GM23338 (cell line): ENCODE data around the gene CHST11. TPM values are rescaled to one million over a fixed set of nuclear protein-coding genes. Genes with fewer than 3 reads are reported as not detected.

ENCODE experiments used
- ATAC-seq: fragments of 200-7000 bp; cut with Tn5 transposase; 3 replicates; pipeline ENCODE4 v1.9.1; 2020
- DNase-seq: peaks from one replicate; pipeline ENCODE4 v3.0.0-alpha.2; 2015; ENCODE audit warnings: low spot score
- H2AFZ ChIP-seq: fragments of 200-600 bp; sonication (generic); 2 replicates; pipeline ENCODE4 v1.8.0; 2016; ENCODE audit warnings: antibody characterized with exemption, mild to moderate bottlenecking, moderate library complexity
- H3F3A ChIP-seq: fragments of 200-600 bp; sonication (generic); replicated peaks from 2 replicates; pipeline ENCODE4 v1.8.0; 2017; ENCODE audit warnings: antibody characterized with exemption, mixed run types, low read depth
- H3K27ac ChIP-seq: fragments of 200-600 bp; sonication (generic); 2 replicates; pipeline ENCODE4 v1.6.1; 2016; ENCODE audit warnings: low read depth
- H3K27me3 ChIP-seq: fragments of 200-600 bp; sonication (generic); 2 replicates; pipeline ENCODE4 v1.8.0; 2016; ENCODE audit warnings: mild to moderate bottlenecking, mixed run types, moderate library complexity; ENCODE audit not compliant: insufficient read depth
- H3K36me3 ChIP-seq: fragments of 200-600 bp; sonication (generic); 2 replicates; pipeline ENCODE4 v1.8.0; 2016; ENCODE audit warnings: mild to moderate bottlenecking; ENCODE audit not compliant: insufficient read depth
- H3K4me1 ChIP-seq: fragments of 200-600 bp; sonication (generic); 2 replicates; pipeline ENCODE4 v1.8.0; 2016; ENCODE audit warnings: mild to moderate bottlenecking, moderate library complexity; ENCODE audit not compliant: insufficient read depth
- H3K4me2 ChIP-seq: fragments of 200-600 bp; sonication (generic); 2 replicates; pipeline ENCODE4 v1.7.1; 2017; ENCODE audit warnings: mixed run types
- H3K4me3 ChIP-seq: fragments of 200-600 bp; sonication (generic); 2 replicates; pipeline ENCODE4 v1.6.1; 2016; ENCODE audit warnings: mixed run types
- H3K79me2 ChIP-seq: fragments of 200-600 bp; sonication (generic); replicated peaks from 2 replicates; pipeline ENCODE4 v1.8.0; 2017; ENCODE audit warnings: mild to moderate bottlenecking; ENCODE audit not compliant: insufficient read depth
- H3K9me2 ChIP-seq: fragments of 200-600 bp; sonication (generic); 2 replicates; pipeline ENCODE4 v1.8.0; 2017; ENCODE audit not compliant: insufficient read depth
- H4K20me1 ChIP-seq: fragments of 200-600 bp; sonication (generic); replicated peaks from 2 replicates; pipeline ENCODE4 v1.8.0; 2017; ENCODE audit warnings: mild to moderate bottlenecking; ENCODE audit not compliant: insufficient read depth
- H3K27ac Mint-ChIP-seq: 2 replicates; pipeline ENCODE4 v1.8.0; 2020; ENCODE audit warnings: inconsistent platforms, mild to moderate bottlenecking, moderate library complexity, mixed read lengths
- H3K27me3 Mint-ChIP-seq: 3 replicates; pipeline ENCODE4 v1.8.0; 2022; ENCODE audit warnings: low read depth, mild to moderate bottlenecking, moderate library complexity, mixed read lengths, inconsistent platforms; ENCODE audit not compliant: insufficient read depth, poor library complexity
- H3K36me3 Mint-ChIP-seq: 3 replicates; pipeline ENCODE4 v1.8.0; 2021; ENCODE audit warnings: low read depth, mild to moderate bottlenecking, inconsistent platforms, moderate library complexity, mixed read lengths
- H3K4me1 Mint-ChIP-seq: 3 replicates; pipeline ENCODE4 v1.8.0; 2020; ENCODE audit warnings: mild to moderate bottlenecking, inconsistent platforms, mixed read lengths
- H3K4me3 Mint-ChIP-seq: 3 replicates; pipeline ENCODE4 v1.8.0; 2021; ENCODE audit warnings: moderate library complexity, mild to moderate bottlenecking, inconsistent platforms, mixed read lengths
- H3K9me3 Mint-ChIP-seq: 3 replicates; pipeline ENCODE4 v1.8.0; 2020; ENCODE audit warnings: moderate library complexity, mild to moderate bottlenecking, inconsistent platforms, mixed read lengths
- ETS1 ChIP-seq: IDR thresholded peaks from 2 replicates; pipeline ENCODE4 v1.6.1; 2016; ENCODE audit warnings: antibody characterized with exemption
- EZH2phosphoT487 ChIP-seq: fragments of 200-600 bp; sonication (generic); IDR thresholded peaks from one replicate; pipeline ENCODE4 v1.8.1; 2018; ENCODE audit warnings: antibody characterized with exemption; ENCODE audit not compliant: unreplicated experiment
- JUNB ChIP-seq: IDR thresholded peaks from one replicate; pipeline ENCODE4 v1.6.1; 2016; ENCODE audit warnings: antibody characterized with exemption; ENCODE audit not compliant: unreplicated experiment
- NANOG ChIP-seq: IDR thresholded peaks from 2 replicates; pipeline ENCODE4 v1.6.1; 2016; ENCODE audit warnings: antibody characterized with exemption, borderline replicate concordance
- REST ChIP-seq: IDR thresholded peaks from one replicate; pipeline ENCODE4 v1.6.1; 2018; ENCODE audit warnings: antibody characterized with exemption; ENCODE audit not compliant: unreplicated experiment
- STAT1 ChIP-seq: IDR thresholded peaks from one replicate; pipeline ENCODE4 v1.6.1; 2016; ENCODE audit warnings: antibody characterized with exemption; ENCODE audit not compliant: unreplicated experiment
- ZNF462 ChIP-seq: fragments of 250-450 bp; sonication (Bioruptor Pico); IDR thresholded peaks from 2 replicates; pipeline ENCODE4 v1.5.0; 2020; ENCODE audit warnings: mild to moderate bottlenecking, moderate library complexity
- polyA plus RNA-seq: library from polyadenylated mRNA; unstranded; fragments of >200 nt; fragmentation: Nextera tagmentation; extraction: Ambion mirVana; gene quantifications from 2 replicates; pipeline ENCODE4 v1.2.1, GENCODE V29; 2016
- total RNA-seq: library from RNA; depleted of rRNA; stranded (reverse); fragments of >200 nt; shearing (Covaris generic); gene quantifications from 2 replicates; pipeline ENCODE4 v1.2.3, GENCODE V29; 2014

The CHST11 gene
- total and polyA plus RNA-seq, 2 experiments from 2014 or later = 7.7 to 25.7 TPM

GRCh38 chr12:104763168-104763805 lies 306.5 kb downstream of the CHST11 start:
- no peak overlapping the region for H3K4me3 ChIP-seq
- H2AFZ ChIP-seq = no peak overlapping the region
- Mint-ChIP-seq H3K27ac (no peak overlapping the region), H3K27me3 (peaks cover 5% of the 10 kb centered on the region), H3K9me3 (no peaks in the 10 kb centered on the region), H3K36me3 (peaks cover 8% of the 10 kb centered on the region; the same call in 1 of the 3 replicates), H3K4me1 (peaks cover 17% of the 10 kb centered on the region; the same call in 2 of the 3 replicates), H3K4me3 (no peak overlapping the region)
- no peak for TF ChIP-seq JUNB
- TF ChIP-seq STAT1 = no peak
- TF ChIP-seq REST = no peak
- no peak for TF ChIP-seq ETS1
- TF ChIP-seq NANOG = no peak
- no peak for TF ChIP-seq EZH2phosphoT487
- no peak for TF ChIP-seq ZNF462 (CRISPR knock-in tag)
- no peak for ATAC-seq
- H3K27me3 ChIP-seq = no peaks in the 10 kb centered on the region
- no peak overlapping the region for H3K4me2 ChIP-seq
- H3F3A ChIP-seq = no peaks in the 10 kb centered on the region
- 0 out of 2 replicates have a peak, but pooled peaks cover 2% of the 10 kb centered on the region for H3K36me3 ChIP-seq
- H3K4me1 ChIP-seq = 0 out of 2 replicates have a peak, but pooled peaks cover 6% of the 10 kb centered on the region
- peaks cover 6% of the 10 kb centered on the region; the same call in 1 of the 2 replicates for H3K9me2 ChIP-seq
- no peaks in the 10 kb centered on the region for H4K20me1 ChIP-seq
- no peaks in the 10 kb centered on the region for H3K79me2 ChIP-seq
- no peak overlapping the region for H3K27ac ChIP-seq
- no peak for DNase-seq
